OCI-LY1 (cell line): ENCODE measurements around the gene DCDC2B.

Experiments
- H2AFZ ChIP-seq: fragments of 200-600 bp; sonication (generic), shearing (Covaris generic); 2 replicates; pipeline ENCODE4 v1.6.0; 2014; ENCODE audit warnings: antibody characterized with exemption, mild to moderate bottlenecking, low read length
- H3F3A ChIP-seq: fragments of 200-600 bp; sonication (generic), shearing (Covaris generic); 2 replicates; pipeline ENCODE4 v1.6.0; 2014; ENCODE audit warnings: mild to moderate bottlenecking, antibody characterized with exemption, low read length, moderate library complexity; ENCODE audit not compliant: insufficient read depth
- H3K27ac ChIP-seq: fragments of 200-600 bp; sonication (generic); 2 replicates; pipeline ENCODE4 v1.5.1; 2014; ENCODE audit warnings: low read length, mixed run types, mild to moderate bottlenecking, low read depth; ENCODE audit not compliant: poor library complexity, severe bottlenecking
- H3K27me3 ChIP-seq: fragments of 200-600 bp; sonication (generic); 2 replicates; pipeline ENCODE4 v1.6.0; 2014; ENCODE audit warnings: antibody characterized with exemption, mild to moderate bottlenecking, low read length, moderate library complexity; ENCODE audit not compliant: insufficient read depth
- H3K36me3 ChIP-seq: fragments of 200-600 bp; sonication (generic); 2 replicates; pipeline ENCODE4 v1.6.1; 2014; ENCODE audit warnings: mild to moderate bottlenecking, antibody characterized with exemption, low read length, moderate library complexity, mixed read lengths; ENCODE audit not compliant: insufficient read depth
- H3K4me1 ChIP-seq: fragments of 200-600 bp; sonication (generic); 2 replicates; pipeline ENCODE4 v1.5.1; 2014; ENCODE audit warnings: mild to moderate bottlenecking, low read length, moderate library complexity; ENCODE audit not compliant: insufficient read depth, severe bottlenecking
- H3K4me2 ChIP-seq: fragments of 200-600 bp; sonication (generic), shearing (Covaris generic); 2 replicates; pipeline ENCODE4 v1.6.1; 2014; ENCODE audit warnings: low read length
- H3K4me3 ChIP-seq: fragments of 200-600 bp; sonication (generic); 2 replicates; pipeline ENCODE4 v1.5.1; 2014; ENCODE audit warnings: low read length, low read depth, mild to moderate bottlenecking, mixed read lengths; ENCODE audit not compliant: poor library complexity, severe bottlenecking
- H3K79me2 ChIP-seq: fragments of 200-600 bp; shearing (Covaris generic); 2 replicates; pipeline ENCODE4 v1.6.1; 2016; ENCODE audit warnings: mixed run types, low read length, mixed read lengths; ENCODE audit not compliant: insufficient read depth
- H3K9ac ChIP-seq: fragments of 200-600 bp; sonication (generic), shearing (Covaris generic); 2 replicates; pipeline ENCODE4 v1.6.1; 2014; ENCODE audit warnings: mild to moderate bottlenecking, low read length, mixed read lengths
- H3K9me2 ChIP-seq: fragments of 200-600 bp; sonication (generic), shearing (Covaris generic); 2 replicates; pipeline ENCODE4 v1.6.1; 2014; ENCODE audit warnings: low read depth, mild to moderate bottlenecking, low read length, mixed read lengths
- H3K9me3 ChIP-seq: fragments of 200-600 bp; shearing (Covaris generic); 2 replicates; pipeline ENCODE4 v1.6.1; 2014; ENCODE audit warnings: low read length, mixed read lengths
- H4K20me1 ChIP-seq: fragments of 200-600 bp; sonication (generic), shearing (Covaris generic); 2 replicates; pipeline ENCODE4 v1.6.0; 2016; ENCODE audit warnings: mild to moderate bottlenecking, low read length; ENCODE audit not compliant: insufficient read depth
- EZH2 ChIP-seq: fragments of 200-600 bp; sonication (generic), shearing (Covaris generic); IDR thresholded peaks from 2 replicates; pipeline ENCODE4 v1.8.0; 2017; ENCODE audit warnings: borderline replicate concordance, mixed run types, mild to moderate bottlenecking, antibody characterized with exemption, low read length, moderate library complexity, mixed read lengths
- TF ChIP-seq, protein P1 (sequence below): fragments of 200-600 bp; sonication (generic), shearing (Covaris generic); IDR thresholded peaks from 2 replicates; pipeline ENCODE4 v1.5.1; 2017; ENCODE audit warnings: mild to moderate bottlenecking, antibody characterized with exemption, low read length, moderate library complexity, mixed read lengths

Gene DCDC2B

DNA sequence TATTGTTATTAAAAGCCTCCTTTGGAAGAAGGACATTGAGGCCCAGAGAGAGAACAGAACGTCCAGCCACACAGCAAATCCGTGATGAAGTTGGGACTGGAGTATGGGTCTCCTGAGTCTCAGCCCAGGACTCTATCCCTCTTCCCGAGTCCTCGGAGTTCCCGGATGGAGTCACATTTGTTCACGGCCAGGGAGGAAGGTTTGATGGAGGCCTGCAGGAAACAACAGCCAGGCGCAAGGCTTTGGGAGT is 29.8 kb upstream of the DCDC2B start:
- H3K27me3 ChIP-seq, result no peaks in the 10 kb centered on the region
- H3K4me3 ChIP-seq, result peak overlapping the region; percentile 79
- H3K27ac ChIP-seq, result peak overlapping the region; percentile 68
- H3K36me3 ChIP-seq, result peaks cover 40% of the 10 kb centered on the region
- H3K4me1 ChIP-seq, result peaks cover 25% of the 10 kb centered on the region
- peak overlapping the region; percentile 73 for H3K4me2 ChIP-seq
- H2AFZ ChIP-seq, result no peak overlapping the region
- peak overlapping the region; percentile 87 for H3K9ac ChIP-seq
- no peaks in the 10 kb centered on the region for H4K20me1 ChIP-seq
- H3F3A ChIP-seq, result no peaks in the 10 kb centered on the region
- H3K9me3 ChIP-seq, result no peaks in the 10 kb centered on the region
- H3K9me2 ChIP-seq, result no peaks in the 10 kb centered on the region
- peaks cover 22% of the 10 kb centered on the region for H3K79me2 ChIP-seq
- TF ChIP-seq EZH2, result no peak
- TF ChIP-seq, protein P1, sequence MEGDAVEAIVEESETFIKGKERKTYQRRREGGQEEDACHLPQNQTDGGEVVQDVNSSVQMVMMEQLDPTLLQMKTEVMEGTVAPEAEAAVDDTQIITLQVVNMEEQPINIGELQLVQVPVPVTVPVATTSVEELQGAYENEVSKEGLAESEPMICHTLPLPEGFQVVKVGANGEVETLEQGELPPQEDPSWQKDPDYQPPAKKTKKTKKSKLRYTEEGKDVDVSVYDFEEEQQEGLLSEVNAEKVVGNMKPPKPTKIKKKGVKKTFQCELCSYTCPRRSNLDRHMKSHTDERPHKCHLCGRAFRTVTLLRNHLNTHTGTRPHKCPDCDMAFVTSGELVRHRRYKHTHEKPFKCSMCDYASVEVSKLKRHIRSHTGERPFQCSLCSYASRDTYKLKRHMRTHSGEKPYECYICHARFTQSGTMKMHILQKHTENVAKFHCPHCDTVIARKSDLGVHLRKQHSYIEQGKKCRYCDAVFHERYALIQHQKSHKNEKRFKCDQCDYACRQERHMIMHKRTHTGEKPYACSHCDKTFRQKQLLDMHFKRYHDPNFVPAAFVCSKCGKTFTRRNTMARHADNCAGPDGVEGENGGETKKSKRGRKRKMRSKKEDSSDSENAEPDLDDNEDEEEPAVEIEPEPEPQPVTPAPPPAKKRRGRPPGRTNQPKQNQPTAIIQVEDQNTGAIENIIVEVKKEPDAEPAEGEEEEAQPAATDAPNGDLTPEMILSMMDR, result no peak

DNA sequence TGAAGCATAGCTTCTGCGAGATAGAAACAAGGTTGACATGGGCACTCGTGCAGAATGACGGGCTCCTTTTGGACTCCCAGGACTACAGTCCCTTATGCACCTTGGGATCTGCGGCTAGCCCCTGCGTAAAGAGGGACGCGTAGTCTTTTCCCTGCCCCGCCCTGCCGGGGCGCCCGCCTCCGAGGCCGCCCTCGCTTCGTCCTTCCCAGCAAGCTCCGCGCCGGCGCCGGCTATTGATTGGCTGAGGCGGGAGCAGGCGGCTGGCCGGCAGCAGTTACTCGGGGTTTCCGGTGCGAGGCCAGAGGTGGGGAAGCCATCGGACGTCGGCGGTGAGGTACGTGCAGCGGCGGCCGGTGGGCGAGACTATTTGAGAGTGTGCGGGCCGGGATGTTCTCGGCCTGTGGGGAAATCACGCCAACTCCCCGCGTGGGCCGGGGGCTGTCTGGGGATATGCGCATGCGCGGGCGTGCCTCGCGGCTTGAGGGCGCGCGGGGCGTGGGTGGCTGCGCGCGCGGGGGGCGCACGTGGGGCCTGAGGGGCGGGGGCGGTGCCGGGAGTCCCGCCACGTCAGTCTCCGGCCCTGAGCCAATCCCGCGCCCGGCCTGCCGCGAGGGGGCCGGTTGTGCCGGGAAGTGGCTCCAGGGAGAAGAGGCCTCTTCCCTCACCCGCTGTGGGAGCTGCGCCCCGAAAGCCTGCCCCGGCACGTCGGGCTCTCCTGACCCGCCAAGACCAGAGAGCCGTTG is 29.3 kb upstream of the DCDC2B start, which contains the start of gene TXLNA:
Gene TXLNA (plus strand): TSS at position 233 of the 743 bp plus-strand sequence. CDS start 671 bp downstream, outside the sequence.
- H3K9me3 ChIP-seq, result no peaks in the 10 kb centered on the region
- peak within 1 kb of the TSS; percentile 87 for H3K9ac ChIP-seq
- H3K4me2 ChIP-seq, result peak within 1 kb of the TSS; percentile 73
- H3K79me2 ChIP-seq, result peaks cover 22% of the 10 kb centered on the region
- H3F3A ChIP-seq, result no peaks in the 10 kb centered on the region
- H3K4me3 ChIP-seq, result peak within 1 kb of the TSS; percentile 79
- H3K36me3 ChIP-seq, result peaks cover 43% of the 10 kb centered on the region
- H3K27ac ChIP-seq, result peak within 1 kb of the TSS; percentile 68
- no peaks in the 10 kb centered on the region for H3K9me2 ChIP-seq
- H3K4me1 ChIP-seq, result peaks cover 25% of the 10 kb centered on the region
- no peaks in the 10 kb centered on the region for H4K20me1 ChIP-seq
- H2AFZ ChIP-seq, result no peak within 1 kb of the TSS
- TF ChIP-seq EZH2, result no peak
- TF ChIP-seq, protein P1, result no peak
- no peaks in the 10 kb centered on the region for H3K27me3 ChIP-seq

DNA sequence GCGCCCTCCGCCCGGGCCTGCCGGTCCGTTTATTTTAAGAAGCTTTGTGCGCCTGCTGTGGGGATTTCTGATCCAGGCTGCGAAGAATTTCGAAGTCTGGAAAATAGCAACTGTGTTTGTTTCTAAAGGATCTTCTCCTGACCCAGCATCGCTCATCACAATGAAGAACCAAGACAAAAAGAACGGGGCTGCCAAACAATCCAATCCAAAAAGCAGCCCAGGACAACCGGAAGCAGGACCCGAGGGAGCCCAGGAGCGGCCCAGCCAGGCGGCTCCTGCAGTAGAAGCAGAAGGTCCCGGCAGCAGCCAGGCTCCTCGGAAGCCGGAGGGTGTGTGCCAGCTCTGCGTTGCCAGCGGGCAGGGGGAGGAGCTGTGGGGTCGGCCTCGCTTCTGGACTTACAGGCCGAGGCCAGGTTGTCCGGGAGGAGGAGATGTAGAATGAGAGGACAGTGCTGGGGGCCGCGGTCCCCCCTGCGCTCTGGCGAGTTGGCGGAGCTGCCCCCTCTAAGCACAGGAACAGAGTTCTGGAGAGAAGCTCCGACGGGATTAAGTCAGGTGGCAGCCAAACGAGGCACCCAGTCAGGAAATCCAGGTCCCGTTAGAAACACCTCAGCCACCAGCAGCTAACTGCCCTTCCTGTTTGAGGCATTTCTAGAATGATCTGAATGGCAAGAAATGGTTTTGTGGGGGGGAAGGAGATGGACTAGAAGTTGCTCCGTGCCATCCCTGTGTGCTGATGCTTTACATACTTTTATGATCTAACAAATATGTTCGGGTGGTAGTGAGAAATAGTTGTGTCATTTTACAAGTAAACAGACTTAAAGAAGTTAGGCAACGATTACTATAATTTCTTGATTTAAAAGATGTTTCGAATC is 28.5 kb upstream of the DCDC2B start:
- TF ChIP-seq, protein P1, result no peak
- no peaks in the 10 kb centered on the region for H4K20me1 ChIP-seq
- H3K9me2 ChIP-seq, result no peaks in the 10 kb centered on the region
- H3K27me3 ChIP-seq, result no peaks in the 10 kb centered on the region
- peaks cover 42% of the 10 kb centered on the region for H3K36me3 ChIP-seq
- no peaks in the 10 kb centered on the region for H3K9me3 ChIP-seq
- no peak overlapping the region for H2AFZ ChIP-seq
- peaks cover 22% of the 10 kb centered on the region for H3K79me2 ChIP-seq
- H3K9ac ChIP-seq, result peak overlapping the region; percentile 87
- peak overlapping the region; percentile 79 for H3K4me3 ChIP-seq
- H3K27ac ChIP-seq, result peak overlapping the region; percentile 68
- H3F3A ChIP-seq, result no peaks in the 10 kb centered on the region
- H3K4me1 ChIP-seq, result peaks cover 25% of the 10 kb centered on the region
- peak overlapping the region; percentile 73 for H3K4me2 ChIP-seq
